T-helper 2 cell treated with Interferon-gamma antibody and Interleukin-4, amounts not matched to agents 100 ng/mL and 5 ng/mL, for 36 hours (primary cell): ENCODE results near the gene FSTL4. TPM values are rescaled to one million over a fixed set of nuclear protein-coding genes. Genes with fewer than 3 reads are reported as not detected.

Source experiments
- intact Hi-C: fragments of 100-400 bp; cut with micrococcal nuclease; formaldehyde crosslinking; loops from one replicate; pipeline ENCODE4 v1.15.1; 2023
- total RNA-seq: library from RNA; stranded (reverse); gene quantifications from 2 replicates; pipeline ENCODE4 v1.2.3, GENCODE V29; 2022

Gene FSTL4
- total RNA-seq, 1 donor from 2014 or later: not detected

- intact Hi-C loops: no loop called here
Measured at GRCh38 chr5:133432956-133433532, 179.3 kb downstream of the FSTL4 start.

DNA sequence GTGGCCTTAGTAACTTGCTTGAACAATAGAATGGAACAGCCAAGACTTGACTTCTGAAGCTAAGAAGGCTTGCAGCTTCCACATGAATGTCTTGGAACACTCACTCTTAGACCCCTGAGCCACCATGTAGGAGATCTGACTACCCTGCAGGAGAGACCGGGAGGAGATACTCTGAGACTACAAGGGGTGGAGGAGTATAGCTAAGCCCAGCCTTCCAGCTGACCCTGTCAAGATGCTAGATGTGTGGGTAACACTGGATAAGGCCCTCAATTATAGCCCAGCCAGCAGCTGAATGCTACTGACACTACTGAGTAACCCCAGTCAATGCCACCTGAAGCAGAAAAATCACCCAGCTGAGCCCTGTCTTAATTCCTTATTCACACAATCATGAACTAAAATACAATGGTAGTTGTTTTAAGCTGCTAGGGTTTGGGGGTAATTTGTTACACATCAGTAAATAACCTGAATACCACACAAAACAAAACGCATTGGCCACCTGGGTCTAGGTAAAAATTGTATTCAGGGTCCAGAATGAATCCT lies 180.9 kb downstream of the FSTL4 start:
- intact Hi-C loops: no loop called here

GRCh38 chr5:133430095-133430494 lies 182.2 kb downstream of the FSTL4 start:
- intact Hi-C loops: no loop called here

DNA sequence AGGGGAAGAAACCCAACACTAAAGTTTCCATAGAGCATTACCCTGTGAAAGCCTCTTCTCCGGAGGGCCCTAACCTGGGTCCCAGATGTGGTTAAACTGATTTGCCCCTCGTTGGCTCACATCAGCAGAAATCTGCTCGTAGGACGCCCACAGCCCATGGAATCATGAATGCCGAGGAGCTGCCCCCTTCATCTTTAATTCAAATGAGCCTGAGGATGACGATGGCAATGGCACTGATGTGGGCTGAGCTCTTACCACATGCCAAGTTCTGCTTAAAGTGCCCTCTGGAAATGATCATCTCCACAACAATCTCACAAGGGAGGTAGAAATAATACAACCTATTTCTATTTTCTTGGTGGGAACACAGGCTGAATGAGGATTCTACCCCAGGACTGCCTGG lies 183.3 kb downstream of the FSTL4 start:
- intact Hi-C loops: no loop called here

DNA sequence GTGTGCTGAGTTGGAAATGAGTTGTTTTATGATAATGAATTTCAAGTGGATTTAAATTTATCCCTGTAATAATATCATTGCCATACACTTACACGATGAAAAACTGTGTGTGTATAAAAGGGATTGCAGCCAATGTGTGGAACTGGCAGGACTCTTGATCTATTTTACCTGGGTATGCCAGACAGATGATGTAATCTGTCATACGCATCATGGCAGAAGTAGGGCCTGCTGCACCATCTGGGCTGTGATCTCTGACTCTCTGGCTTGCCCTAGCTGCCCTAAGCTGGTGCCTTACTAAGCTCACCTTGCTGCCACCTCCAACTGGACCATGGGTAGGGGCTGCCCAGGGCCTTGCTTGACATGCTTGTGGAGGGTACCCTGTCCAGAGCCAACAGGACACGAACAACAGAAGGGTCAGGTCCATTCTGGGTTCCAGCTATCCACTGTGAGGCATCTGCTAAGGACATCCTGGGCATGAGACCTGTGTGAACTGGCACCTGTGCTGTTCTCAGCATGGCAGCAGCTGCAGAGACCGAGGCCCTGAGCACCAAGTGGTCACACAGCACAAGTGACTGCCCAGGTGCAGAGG lies 184.2 kb downstream of the FSTL4 start:
- intact Hi-C loops: no loop called here

DNA sequence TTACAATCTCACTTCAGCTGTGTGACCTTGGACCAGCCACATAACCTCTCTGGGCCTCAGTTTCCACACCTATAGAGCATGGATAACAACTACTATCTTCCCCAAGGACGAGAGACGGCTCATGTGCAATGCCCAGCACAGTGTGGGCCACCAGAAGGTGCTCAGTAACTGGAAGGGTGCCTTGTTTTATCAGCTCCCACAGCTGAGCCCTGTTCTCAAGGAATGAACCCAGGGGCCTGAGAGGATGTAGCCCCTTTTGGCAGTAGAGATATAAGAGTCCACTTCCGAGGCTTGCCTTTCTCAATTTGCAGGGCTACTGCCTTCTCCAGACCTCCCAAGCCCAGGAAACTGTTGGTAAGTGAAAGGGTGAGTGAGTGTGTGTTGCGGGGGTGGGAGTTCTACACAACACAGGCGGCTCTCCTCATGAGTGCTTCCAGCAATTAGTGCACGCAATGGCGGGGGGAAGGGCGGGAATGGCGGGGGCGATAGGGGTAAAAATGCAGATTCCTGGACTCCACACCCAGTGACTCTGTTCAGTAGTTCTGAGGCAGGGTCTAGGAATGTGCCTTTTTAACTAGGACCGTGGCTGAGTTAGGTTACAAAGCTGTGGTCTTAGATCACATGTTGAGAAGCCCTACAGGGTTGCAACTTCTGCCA lies 185.1 kb downstream of the FSTL4 start:
- intact Hi-C loops: no loop called here

GRCh38 chr5:133426264-133426663 lies 186.1 kb downstream of the FSTL4 start:
- intact Hi-C loops: no loop called here

DNA sequence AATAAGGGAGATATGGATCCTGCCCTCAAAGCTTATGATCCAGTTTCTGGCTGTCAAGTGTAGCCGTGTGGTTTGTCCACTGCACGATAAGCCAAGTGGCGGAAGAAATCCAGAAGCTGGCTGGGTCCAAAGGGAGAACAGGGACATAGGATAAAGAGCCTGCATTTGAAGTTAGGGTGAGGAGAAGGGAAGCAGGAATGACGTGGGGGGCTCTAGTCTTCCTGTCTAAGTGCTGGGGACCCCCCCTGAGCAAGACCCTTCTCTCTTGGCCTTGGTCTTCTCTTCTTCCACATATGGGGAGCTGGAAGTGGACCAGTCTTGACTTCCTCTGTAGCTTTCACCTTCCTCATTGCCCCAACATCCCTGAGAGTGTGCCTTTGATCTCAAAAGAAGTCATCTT lies 186.6 kb downstream of the FSTL4 start:
- intact Hi-C loops: loop anchor here (2.0 kb wide), 1 partner anchor 443 kb away; no protein-coding TSS in a partner anchor

GRCh38 chr5:133425222-133425621 lies 187.1 kb downstream of the FSTL4 start:
- intact Hi-C loops: loop anchor here (2.0 kb wide), 1 partner anchor 444 kb away; no protein-coding TSS in a partner anchor

- intact Hi-C loops: loop anchor here (2.0 kb wide), 1 partner anchor 445 kb away; no protein-coding TSS in a partner anchor
Measured at GRCh38 chr5:133423618-133424282, 188.6 kb downstream of the FSTL4 start.

GRCh38 chr5:133423011-133423617 lies 189.2 kb downstream of the FSTL4 start:
- intact Hi-C loops: no loop called here

DNA sequence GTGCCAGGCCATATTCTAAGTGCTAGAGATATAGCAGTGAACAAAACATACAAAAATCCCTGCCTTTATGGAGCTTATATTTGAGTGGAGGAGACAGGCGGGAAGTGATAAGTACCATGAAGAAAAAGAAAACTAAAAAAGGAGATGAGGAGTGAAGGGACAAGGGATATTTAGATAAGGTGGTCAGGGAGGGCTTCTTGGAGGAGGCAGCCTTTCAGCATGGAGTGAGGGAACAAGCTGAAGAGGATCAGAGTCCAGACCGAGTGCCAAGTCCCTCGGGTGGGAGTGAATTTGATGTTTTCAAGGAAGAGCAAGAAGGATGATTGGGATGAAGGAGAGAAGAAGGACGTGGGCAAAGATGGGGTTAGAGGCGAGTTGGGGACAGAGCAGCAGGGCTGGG lies 190.5 kb downstream of the FSTL4 start:
- intact Hi-C loops: no loop called here

GRCh38 chr5:133421394-133421793 lies 190.9 kb downstream of the FSTL4 start:
- intact Hi-C loops: no loop called here

- intact Hi-C loops: no loop called here
Measured at GRCh38 chr5:133420440-133421301, 191.7 kb downstream of the FSTL4 start.

DNA sequence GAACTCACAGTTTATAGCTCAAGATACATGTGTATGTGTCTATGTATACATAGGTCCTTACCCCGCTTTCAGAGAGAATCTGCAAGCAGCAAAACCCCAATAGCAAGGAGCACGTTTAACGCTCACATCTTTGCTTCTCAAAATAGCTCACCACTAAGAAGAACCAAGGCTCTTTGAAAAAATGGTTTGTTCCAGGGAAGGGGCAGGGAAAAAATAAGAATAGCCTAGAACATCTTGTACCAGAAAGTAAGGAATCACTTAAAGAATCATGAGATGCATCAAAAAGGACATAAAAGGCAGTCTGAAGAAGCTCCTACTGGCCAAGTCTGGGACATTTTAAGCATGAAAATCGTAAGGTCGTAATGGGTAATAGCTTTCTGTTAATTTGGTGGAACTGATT lies 196.4 kb downstream of the FSTL4 start:
- intact Hi-C loops: no loop called here

DNA sequence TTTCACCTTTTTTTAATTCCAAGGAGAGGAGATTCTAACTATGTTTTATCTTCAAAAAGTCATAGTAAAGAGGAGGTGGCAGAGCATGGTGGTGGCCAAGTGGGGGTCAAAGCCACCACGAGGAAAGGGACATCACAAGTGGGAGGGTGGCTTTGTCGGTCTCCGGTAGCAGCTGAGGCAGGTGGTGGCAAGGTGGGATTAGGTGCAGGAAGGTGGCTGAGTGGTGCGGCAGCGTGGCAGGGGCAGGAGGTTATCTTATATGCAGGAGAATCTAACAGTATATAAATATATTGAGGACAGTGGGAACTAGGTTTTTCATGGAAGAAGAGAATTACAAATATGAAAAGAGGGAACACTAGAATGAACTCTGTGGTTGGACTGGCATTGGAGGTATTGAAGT lies 196.8 kb downstream of the FSTL4 start:
- intact Hi-C loops: no loop called here

DNA sequence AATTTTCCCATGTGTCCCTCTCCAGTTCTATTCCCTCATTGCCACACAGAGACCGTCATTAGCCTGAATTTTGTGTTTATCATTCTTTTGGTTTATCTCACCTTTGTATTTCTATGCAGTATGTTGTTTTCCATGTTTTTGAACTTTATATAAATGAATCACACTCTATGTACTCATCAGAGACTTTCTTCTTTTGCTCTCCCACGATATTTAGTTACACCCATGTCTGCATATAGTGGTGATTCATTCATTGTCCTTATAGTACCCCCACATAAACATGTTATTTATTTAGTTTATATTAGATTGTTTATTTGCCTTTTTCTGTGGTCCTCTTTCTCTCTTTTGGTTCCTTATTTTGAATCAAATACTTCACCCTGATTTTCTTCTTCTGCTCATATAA lies 199.7 kb downstream of the FSTL4 start:
- intact Hi-C loops: no loop called here

DNA sequence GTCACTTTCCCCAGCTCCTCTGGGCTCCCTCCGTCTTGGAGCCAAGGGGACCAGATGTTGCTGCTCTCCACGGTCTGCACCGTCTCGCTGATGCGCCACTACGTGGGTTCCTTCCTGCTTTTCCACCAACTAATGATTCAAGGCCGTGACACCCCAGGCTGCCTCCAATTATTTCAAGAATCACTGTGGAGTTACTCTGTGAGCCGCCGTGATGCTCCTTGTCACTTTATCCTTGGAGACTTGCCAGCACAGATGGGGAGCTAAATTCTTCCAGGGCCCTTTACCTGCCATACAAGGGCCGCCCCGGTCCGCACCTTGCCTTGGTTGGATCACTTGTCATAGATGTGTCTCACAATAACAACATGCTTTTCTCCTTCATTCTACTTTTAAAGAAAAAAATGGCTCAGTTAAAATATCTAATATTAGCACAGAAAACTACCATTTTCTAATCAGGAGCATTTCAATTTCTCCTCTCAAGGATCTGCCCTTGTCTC lies 202.0 kb downstream of the FSTL4 start:
- intact Hi-C loops: no loop called here

- intact Hi-C loops: no loop called here
Measured at GRCh38 chr5:133409210-133409674, 203.1 kb downstream of the FSTL4 start.

GRCh38 chr5:133408322-133408721 lies 204.0 kb downstream of the FSTL4 start:
- intact Hi-C loops: no loop called here
